ENCODE results near the gene DVL2.
"Not testable (repeated sequence)": the region's sequence is repeated elsewhere in the genome, so short reads cannot be mapped to it uniquely, and the experiment has no call there.

Gene DVL2

DNA sequence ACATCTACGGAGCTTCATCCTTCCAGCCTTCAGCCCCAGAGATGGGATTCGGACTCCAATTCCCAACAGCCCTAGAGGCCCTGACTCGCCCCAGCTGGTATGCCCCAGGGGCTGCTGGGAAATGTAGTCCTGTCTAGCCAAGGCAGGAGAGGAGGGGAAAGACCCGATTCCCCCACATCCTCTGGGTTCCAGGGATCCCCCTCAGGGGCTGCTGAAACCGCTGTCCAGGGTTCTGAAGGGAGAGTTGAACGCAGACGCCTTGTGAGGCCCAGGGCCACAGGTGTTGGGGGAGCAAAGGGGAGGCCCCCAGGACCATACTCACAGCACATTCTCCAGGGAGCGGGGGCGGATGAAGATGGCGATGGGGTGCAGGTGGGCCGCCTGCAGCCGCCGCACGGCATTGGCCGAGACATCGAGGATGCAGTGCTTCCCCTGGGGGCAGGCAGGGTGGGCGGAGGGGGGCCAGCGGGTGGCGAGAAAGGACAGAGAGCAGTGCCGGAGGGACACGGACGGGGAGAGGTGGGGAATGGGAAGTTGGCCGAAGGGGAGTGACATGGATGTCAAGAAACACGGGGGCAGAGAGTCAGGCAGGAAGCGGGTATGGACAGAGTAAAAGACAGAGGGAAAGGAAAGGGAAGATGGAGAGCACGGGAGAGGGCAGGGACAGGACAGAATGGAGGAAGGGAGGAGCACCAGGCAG lies 42.6 kb downstream of the DVL2 start:
- DNase-seq, result no peak

DNA sequence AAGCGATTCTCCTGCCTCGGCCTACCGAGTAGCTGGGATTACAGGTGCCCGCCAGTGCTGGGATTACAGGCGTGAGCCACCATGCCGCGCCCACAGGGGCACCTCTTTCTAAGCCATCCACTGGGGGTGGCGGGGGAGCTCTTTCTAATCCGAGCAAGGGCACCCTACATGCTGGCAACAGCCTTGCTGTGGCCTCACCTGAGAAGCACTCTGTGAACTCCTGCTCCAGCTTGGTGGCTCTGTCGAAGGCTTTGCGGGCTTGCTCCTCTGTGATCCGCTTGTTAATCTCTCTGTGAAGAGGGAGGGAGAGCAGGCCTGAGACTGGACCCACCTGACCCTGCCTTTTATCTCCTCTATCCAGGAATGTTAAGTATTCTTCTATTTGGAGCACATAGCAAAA lies 43.2 kb downstream of the DVL2 start:
- no peak for DNase-seq

- no peak for DNase-seq
Observed at GRCh38 chr17:7190276-7190917, 43.9 kb downstream of the DVL2 start.

DNA sequence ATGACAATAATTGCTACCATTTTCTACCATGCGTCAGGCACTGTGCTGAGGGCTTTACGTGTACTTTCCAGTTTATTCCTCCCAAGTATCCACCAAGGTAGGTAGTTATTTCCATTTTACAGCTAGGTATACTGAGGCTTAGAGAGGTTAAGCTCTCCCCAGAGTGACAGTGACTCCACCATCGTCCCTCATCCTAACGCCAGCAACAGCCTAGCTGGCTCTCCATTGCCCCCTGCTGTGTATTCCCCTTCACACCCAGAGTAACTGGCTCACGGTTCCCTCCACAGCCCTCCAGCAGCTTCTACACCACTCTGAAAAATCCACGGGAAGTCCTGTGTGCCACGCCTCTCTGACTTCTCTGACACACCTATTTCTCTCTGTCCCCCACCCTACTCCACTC lies 48.1 kb downstream of the DVL2 start:
- DNase-seq, result no peak

- no peak for DNase-seq
Observed at GRCh38 chr17:7184647-7185046, 49.7 kb downstream of the DVL2 start.

DNA sequence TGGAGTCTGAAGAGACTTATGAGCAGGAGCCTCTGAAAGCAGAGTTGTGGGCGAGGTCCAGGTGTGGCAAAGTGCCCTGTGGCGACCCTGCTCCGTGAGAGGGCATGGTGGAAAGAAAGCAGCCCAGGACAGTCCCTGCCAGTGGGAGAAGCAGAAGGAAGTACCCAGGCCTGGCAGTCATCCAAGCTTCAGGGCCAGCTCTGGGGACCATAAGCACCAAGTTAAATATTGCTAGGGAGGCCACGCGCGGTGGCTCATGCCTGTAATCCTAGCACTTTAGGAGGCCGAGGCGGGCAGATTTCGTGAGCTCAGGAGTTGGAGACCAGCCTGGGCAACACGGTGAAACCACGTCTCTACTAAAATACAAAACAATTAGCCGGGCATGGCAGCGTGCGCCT lies 50.2 kb downstream of the DVL2 start:
- no peak for DNase-seq

- DNase-seq, result no peak
Observed at GRCh38 chr17:7183433-7184090, 50.8 kb downstream of the DVL2 start.

DNA sequence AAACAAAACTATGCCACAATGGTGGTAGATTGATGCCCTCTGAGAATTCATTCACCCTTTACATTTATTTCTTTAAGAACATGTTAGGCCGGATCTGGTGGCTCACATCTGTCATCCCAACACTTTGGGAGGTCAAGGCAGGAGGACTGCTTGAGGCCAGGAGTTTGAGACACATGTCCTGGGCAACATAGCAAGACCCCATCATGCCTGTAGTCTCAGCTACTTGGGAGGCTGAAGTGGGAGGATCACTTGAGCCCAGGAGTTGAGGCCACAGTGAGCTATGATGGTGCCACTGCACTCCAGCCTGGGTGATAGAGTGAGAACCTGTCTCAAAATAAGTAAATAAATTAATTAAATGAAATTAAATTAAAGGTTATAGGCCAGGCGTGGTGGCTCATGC lies 52.2 kb downstream of the DVL2 start:
- DNase-seq, result not testable (repeated sequence)

- no peak for DNase-seq
Observed at GRCh38 chr17:7179317-7180254, 54.7 kb downstream of the DVL2 start, which contains the start of gene ASGR1. ASGR1 (minus strand) TSS chr17:7179370; CDS start chr17:7178563, 807 bp downstream.

GRCh38 chr17:7178973-7179316 lies 55.4 kb downstream of the DVL2 start:
- DNase-seq, result no peak

DNA sequence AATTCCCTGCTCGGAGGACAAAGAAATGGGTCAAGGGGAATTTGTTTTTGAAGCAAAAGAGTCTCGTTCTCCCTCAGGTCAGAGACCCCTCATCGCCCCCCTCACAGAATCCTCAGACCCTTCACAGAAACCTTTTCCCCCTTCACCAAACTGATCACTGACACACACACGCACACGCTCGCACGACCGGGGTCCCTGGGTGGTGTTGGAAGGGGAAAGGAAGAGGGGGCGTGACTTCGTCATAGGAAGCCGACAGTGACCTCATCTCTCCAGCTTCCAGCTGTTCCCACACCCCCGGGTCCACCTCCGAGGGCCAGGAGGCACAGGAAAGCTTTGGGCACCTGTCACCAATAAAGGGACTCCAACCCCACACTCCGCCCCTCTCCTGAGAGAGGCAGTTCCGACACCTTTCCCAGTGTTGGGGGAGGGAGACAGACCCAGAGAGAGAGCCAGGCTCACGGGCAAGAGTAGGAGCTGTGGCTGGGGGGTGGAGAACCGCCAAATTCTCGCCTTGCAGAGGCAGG lies 56.3 kb downstream of the DVL2 start:
- DNase-seq, result no peak

- no peak for DNase-seq
Observed at GRCh38 chr17:7177191-7177953, 56.9 kb downstream of the DVL2 start.

- DNase-seq, result no peak
Observed at GRCh38 chr17:7176841-7177190, 57.5 kb downstream of the DVL2 start.

- DNase-seq, result no peak
Observed at GRCh38 chr17:7176107-7176840, 58.0 kb downstream of the DVL2 start.

Data from SIG-M5 (cell line).